Activated T-helper 1 cell treated with Interleukin-2 at 50 U/mL for 16 hours (primary cell): Measurements from ENCODE around the gene TIMM10.

Source experiments
- DNase-seq: peaks from one replicate; pipeline ENCODE4 v3.0.0-alpha.2; 2020; ENCODE audit warnings: low read depth

The TIMM10 gene

GRCh38 chr11:57482782-57483561 lies 47.6 kb downstream of the TIMM10 start:
- no peak for DNase-seq

GRCh38 chr11:57481915-57482781 lies 48.4 kb downstream of the TIMM10 start:
- DNase-seq: no peak

- DNase-seq: no peak
These were observed 49.2 kb downstream of the TIMM10 start for GRCh38 chr11:57481315-57481714.

- no peak for DNase-seq
These were observed 50.0 kb downstream of the TIMM10 start for GRCh38 chr11:57480409-57481137.

- no peak for DNase-seq
These were observed 50.6 kb downstream of the TIMM10 start for GRCh38 chr11:57479911-57480310.

GRCh38 chr11:57479021-57479663 lies 51.4 kb downstream of the TIMM10 start:
- DNase-seq: no peak
